GM18520 (cell line): ENCODE measurements around the gene APBB2.
"Not testable (repeated sequence)": the region's sequence is repeated elsewhere in the genome, so short reads cannot be mapped to it uniquely, and the experiment has no call there.

Source experiments
- ATAC-seq: cut with Tn5 transposase; IDR thresholded peaks from one replicate; pipeline ENCODE4 v1.9.1; 2021; ENCODE audit not compliant: unreplicated experiment

APBB2 gene

GRCh38 chr4:41029098-41029497, 185.2 kb downstream of the APBB2 start:
- no peak for ATAC-seq

GRCh38 chr4:41028392-41029076, 185.8 kb downstream of the APBB2 start:
- no peak for ATAC-seq

GRCh38 chr4:41026971-41027370, 187.4 kb downstream of the APBB2 start:
- no peak for ATAC-seq

- no peak for ATAC-seq
Measured at GRCh38 chr4:41025824-41026223, 188.5 kb downstream of the APBB2 start.

GRCh38 chr4:41024556-41025491, 189.5 kb downstream of the APBB2 start:
- ATAC-seq: no peak

- no peak for ATAC-seq
Measured at GRCh38 chr4:41022116-41022515, 192.2 kb downstream of the APBB2 start.

- no peak for ATAC-seq
Measured at GRCh38 chr4:41015016-41015675, 199.2 kb downstream of the APBB2 start.

GRCh38 chr4:41014158-41014557, 200.2 kb downstream of the APBB2 start:
- ATAC-seq: no peak

- no peak for ATAC-seq
Measured at GRCh38 chr4:41013746-41014145, 200.6 kb downstream of the APBB2 start.

GRCh38 chr4:41012911-41013310, 201.4 kb downstream of the APBB2 start:
- ATAC-seq: no peak

- ATAC-seq: no peak
Measured at GRCh38 chr4:41012293-41012692, 202.0 kb downstream of the APBB2 start.

GRCh38 chr4:41009411-41009810, 204.9 kb downstream of the APBB2 start:
- ATAC-seq: no peak

- no peak for ATAC-seq
Measured at GRCh38 chr4:41006141-41006540, 208.2 kb downstream of the APBB2 start.

GRCh38 chr4:41002309-41002708, 212.0 kb downstream of the APBB2 start:
- ATAC-seq: no peak

- no peak for ATAC-seq
Measured at GRCh38 chr4:41000356-41000755, 214.0 kb downstream of the APBB2 start.

- no peak for ATAC-seq
Measured at GRCh38 chr4:40998675-40999358, 215.5 kb downstream of the APBB2 start.

GRCh38 chr4:40995850-40996249, 218.5 kb downstream of the APBB2 start:
- no peak for ATAC-seq

- not testable (repeated sequence) for ATAC-seq
Measured at GRCh38 chr4:40994321-40994720, 220.0 kb downstream of the APBB2 start.

GRCh38 chr4:40993296-40993693, 221.0 kb downstream of the APBB2 start:
- ATAC-seq: not testable (repeated sequence)

GRCh38 chr4:40992472-40993295, 221.7 kb downstream of the APBB2 start:
- ATAC-seq: peak; percentile 66
